ENCODE data around the gene GALNT18. TPM values are rescaled to one million over a fixed set of nuclear protein-coding genes. Genes with fewer than 3 reads are reported as not detected.

GALNT18 gene
- total RNA-seq, 1 experiment from 2014 or later: 1.7 TPM

DNA sequence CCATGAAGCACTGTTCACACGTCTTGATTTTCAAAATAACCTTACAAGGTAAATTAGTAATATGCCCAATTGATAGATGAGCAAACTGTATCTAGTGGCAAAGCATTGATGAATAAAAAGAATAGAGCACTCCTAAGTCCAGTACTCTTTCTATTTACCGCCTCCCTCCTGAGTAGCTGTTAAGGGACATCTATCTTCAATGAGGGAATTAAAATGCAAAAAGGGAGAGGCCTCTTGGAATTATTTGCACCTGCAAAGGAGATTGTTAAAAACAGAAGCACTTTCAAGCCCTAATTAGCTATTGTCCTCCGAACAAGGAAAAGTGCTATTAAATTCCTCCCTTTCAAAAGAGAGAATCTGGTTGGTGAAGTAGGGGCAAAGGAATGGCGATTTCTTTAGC is 6.8 kb upstream of the GALNT18 start:
- WGBS (ENCODE audit: extremely low coverage, insufficient read length, low lambda C conversion rate): no CpG with 5 or more reads among the region's 4 CpGs
- Mint-ChIP-seq H3K4me1 (peaks cover 51 to 52% of the 10 kb centered on the region in 2 experiments), H3K27ac (no peak overlapping the region), H3K9me3 (peaks cover 6 to 9% of the 10 kb centered on the region in 2 experiments; a peak in 2 of 5 replicates), H3K27me3 (ENCODE audit: low read depth) (peaks cover 67% of the 10 kb centered on the region), H3K4me3 (no peak overlapping the region), H3K36me3 (ENCODE audit: insufficient read depth in 1 of 3, low read depth in 3 of 3) (peaks cover 2 to 7% (median 4%) of the 10 kb centered on the region in 3 experiments; a peak in 4 of 7 replicates)
- H4K91ac ChIP-seq (ENCODE audit: insufficient read length, low read depth, low read length): no peak overlapping the region
- H3K23me2 ChIP-seq (ENCODE audit: insufficient read length, low read depth, low read length, poor library complexity, severe bottlenecking): no peaks in the 10 kb centered on the region
- no peak overlapping the region for H3K9ac ChIP-seq (ENCODE audit: extremely low read depth, insufficient read length, low read length)
- H2BK20ac ChIP-seq (ENCODE audit: low read depth, low read length, poor library complexity, severe bottlenecking): no peak overlapping the region
- TF ChIP-seq, protein P1, sequence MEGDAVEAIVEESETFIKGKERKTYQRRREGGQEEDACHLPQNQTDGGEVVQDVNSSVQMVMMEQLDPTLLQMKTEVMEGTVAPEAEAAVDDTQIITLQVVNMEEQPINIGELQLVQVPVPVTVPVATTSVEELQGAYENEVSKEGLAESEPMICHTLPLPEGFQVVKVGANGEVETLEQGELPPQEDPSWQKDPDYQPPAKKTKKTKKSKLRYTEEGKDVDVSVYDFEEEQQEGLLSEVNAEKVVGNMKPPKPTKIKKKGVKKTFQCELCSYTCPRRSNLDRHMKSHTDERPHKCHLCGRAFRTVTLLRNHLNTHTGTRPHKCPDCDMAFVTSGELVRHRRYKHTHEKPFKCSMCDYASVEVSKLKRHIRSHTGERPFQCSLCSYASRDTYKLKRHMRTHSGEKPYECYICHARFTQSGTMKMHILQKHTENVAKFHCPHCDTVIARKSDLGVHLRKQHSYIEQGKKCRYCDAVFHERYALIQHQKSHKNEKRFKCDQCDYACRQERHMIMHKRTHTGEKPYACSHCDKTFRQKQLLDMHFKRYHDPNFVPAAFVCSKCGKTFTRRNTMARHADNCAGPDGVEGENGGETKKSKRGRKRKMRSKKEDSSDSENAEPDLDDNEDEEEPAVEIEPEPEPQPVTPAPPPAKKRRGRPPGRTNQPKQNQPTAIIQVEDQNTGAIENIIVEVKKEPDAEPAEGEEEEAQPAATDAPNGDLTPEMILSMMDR (conservative IDR thresholded peaks at IDR 0.05): no peak
- no peak overlapping the region for H2AK5ac ChIP-seq (ENCODE audit: insufficient read length, low read length)
- no peaks in the 10 kb centered on the region for H3K79me1 ChIP-seq (ENCODE audit: insufficient read depth, low read depth, low read length, poor library complexity, severe bottlenecking)
- H3K4ac ChIP-seq (ENCODE audit: low read depth, low read length): no peak overlapping the region
- H2BK5ac ChIP-seq (ENCODE audit: insufficient read length, low read length): no peak overlapping the region
- H3K18ac ChIP-seq (ENCODE audit: insufficient read length, low read depth, low read length): no peak overlapping the region
- H2BK15ac ChIP-seq (ENCODE audit: low read depth, low read length): no peak overlapping the region
- H2AFZ ChIP-seq (ENCODE audit: low read length): no peak overlapping the region
- H3K27me3 ChIP-seq (ENCODE audit: insufficient read depth, low read length): no peaks in the 10 kb centered on the region; the same call in 1 of the 2 replicates
- no peak overlapping the region for H2BK120ac ChIP-seq (ENCODE audit: low read depth, low read length, poor library complexity, severe bottlenecking)
- H4K20me1 ChIP-seq (ENCODE audit: control insufficient read depth, insufficient read depth, insufficient read length): no peaks in the 10 kb centered on the region
- H4K5ac ChIP-seq (ENCODE audit: insufficient read length, low read depth, low read length): no peak overlapping the region
- no peaks in the 10 kb centered on the region for H3K9me3 ChIP-seq (ENCODE audit: control insufficient read depth, low read depth, low read length)
- H3K27ac ChIP-seq (ENCODE audit: insufficient read length, low read depth, low read length): no peak overlapping the region
- H3T11ph ChIP-seq (ENCODE audit: low read length): no peak overlapping the region
- H3K79me2 ChIP-seq (ENCODE audit: insufficient read depth, low read length): no peaks in the 10 kb centered on the region
- no peak overlapping the region for H3K14ac ChIP-seq (ENCODE audit: insufficient read depth, low read length)
- no peak overlapping the region for H3K23ac ChIP-seq (ENCODE audit: insufficient read length, low read depth, low read length)
- H3K4me2 ChIP-seq (ENCODE audit: insufficient read depth, insufficient read length, low read length): no peak overlapping the region
- H3K4me1 ChIP-seq (ENCODE audit: insufficient read depth, low read length): peaks cover 7% of the 10 kb centered on the region
- H2BK12ac ChIP-seq (ENCODE audit: insufficient read length, low read depth, low read length): no peak overlapping the region
- no peak overlapping the region for H3K56ac ChIP-seq (ENCODE audit: insufficient read length, low read depth, low read length)
- no peak overlapping the region for H4K8ac ChIP-seq (replicated peaks; ENCODE audit: insufficient read length, low read depth, low read length)
- DNase-seq: no peak
